Immature natural killer cell (primary cell): ENCODE data around the gene HYDIN. TPM values are rescaled to one million over a fixed set of nuclear protein-coding genes. Genes with fewer than 3 reads are reported as not detected.

Source experiments
- DNase-seq, 3 donors: peaks; one replicate each; pipeline ENCODE4 v3.0.0; 2022; ENCODE audit warnings: mixed read lengths in 1 of 3
- H3K27ac Mint-ChIP-seq, 6 donors: one replicate each; pipeline ENCODE4 v1.8.0; 2020; ENCODE audit warnings: mixed read lengths in 6 of 6, mild to moderate bottlenecking in 5 of 6, inconsistent platforms in 4 of 6, moderate library complexity in 3 of 6
- H3K27me3 Mint-ChIP-seq, 3 donors: one replicate each; pipeline ENCODE4 v1.8.0; 2020 to 2021; ENCODE audit warnings: low read depth in 3 of 3, mild to moderate bottlenecking in 3 of 3, mixed read lengths in 3 of 3, moderate library complexity in 3 of 3, inconsistent platforms in 1 of 3
- H3K36me3 Mint-ChIP-seq, 3 donors: one replicate each; pipeline ENCODE4 v1.8.0; 2020; ENCODE audit warnings: mixed read lengths in 3 of 3, inconsistent platforms in 2 of 3, mild to moderate bottlenecking in 2 of 3
- H3K4me1 Mint-ChIP-seq, 2 donors: one replicate each; pipeline ENCODE4 v1.8.0; 2020; ENCODE audit warnings: inconsistent platforms in 2 of 2, mild to moderate bottlenecking in 2 of 2, mixed read lengths in 2 of 2, moderate library complexity in 1 of 2
- H3K4me3 Mint-ChIP-seq, 5 donors: one replicate each; pipeline ENCODE4 v1.8.0; 2020; ENCODE audit warnings: mild to moderate bottlenecking in 5 of 5, mixed read lengths in 5 of 5, inconsistent platforms in 3 of 5, moderate library complexity in 3 of 5
- H3K9me3 Mint-ChIP-seq, 6 donors: one replicate each; pipeline ENCODE4 v1.8.0; 2020; ENCODE audit warnings: mild to moderate bottlenecking in 6 of 6, mixed read lengths in 6 of 6, inconsistent platforms in 4 of 6, moderate library complexity in 3 of 6
- polyA plus RNA-seq, 3 donors: library from polyadenylated mRNA; unstranded; fragments of 300-500 nt; fragmentation: Illumina TruSeq; gene quantifications; one replicate each; pipeline ENCODE4 v1.2.3, GENCODE V29; 2021

The HYDIN gene
- polyA plus RNA-seq, 3 donors from 2014 or later: 0.24 to 0.26 TPM; not detected in 1

- Mint-ChIP-seq H3K9me3 (no peaks in the 10 kb centered on the region), H3K27me3 (peaks cover 3 to 4% (median 3%) of the 10 kb centered on the region in 3 donors), H3K36me3 (no peaks in the 10 kb centered on the region), H3K4me1 (peaks cover 17% of the 10 kb centered on the region in 2 donors), H3K4me3 (no peak overlapping the region), H3K27ac (no peak overlapping the region)
- no peak for DNase-seq
Measured at GRCh38 chr16:71250461-71251235, 20.1 kb upstream of the HYDIN start.

DNA sequence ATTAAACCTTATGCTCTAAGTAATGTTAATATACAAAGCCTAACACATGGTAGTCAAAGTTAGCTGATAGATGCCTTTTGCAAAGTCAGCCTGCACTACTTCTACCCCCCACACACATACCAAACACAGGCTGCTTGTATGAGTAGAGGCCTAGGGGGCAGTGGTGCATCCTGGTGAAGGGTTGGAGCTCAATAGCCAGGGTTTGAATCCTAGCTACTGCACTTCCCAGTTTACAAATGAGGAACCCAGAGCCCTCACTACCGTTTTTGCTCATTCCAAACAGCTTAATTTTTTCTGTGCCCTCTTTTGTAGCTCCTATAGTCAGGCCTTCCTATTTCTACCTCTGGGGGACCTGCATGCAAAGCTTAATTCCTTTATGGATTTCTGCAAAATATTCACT is 18.9 kb upstream of the HYDIN start:
- no peak for DNase-seq
- H3K27me3 Mint-ChIP-seq: peaks cover 3 to 4% (median 3%) of the 10 kb centered on the region in 3 donors
- no peak overlapping the region for H3K4me3 Mint-ChIP-seq
- no peak overlapping the region for H3K27ac Mint-ChIP-seq
- no peaks in the 10 kb centered on the region for H3K36me3 Mint-ChIP-seq
- H3K9me3 Mint-ChIP-seq: no peaks in the 10 kb centered on the region
- H3K4me1 Mint-ChIP-seq: peaks cover 4 to 5% of the 10 kb centered on the region in 2 donors

DNA sequence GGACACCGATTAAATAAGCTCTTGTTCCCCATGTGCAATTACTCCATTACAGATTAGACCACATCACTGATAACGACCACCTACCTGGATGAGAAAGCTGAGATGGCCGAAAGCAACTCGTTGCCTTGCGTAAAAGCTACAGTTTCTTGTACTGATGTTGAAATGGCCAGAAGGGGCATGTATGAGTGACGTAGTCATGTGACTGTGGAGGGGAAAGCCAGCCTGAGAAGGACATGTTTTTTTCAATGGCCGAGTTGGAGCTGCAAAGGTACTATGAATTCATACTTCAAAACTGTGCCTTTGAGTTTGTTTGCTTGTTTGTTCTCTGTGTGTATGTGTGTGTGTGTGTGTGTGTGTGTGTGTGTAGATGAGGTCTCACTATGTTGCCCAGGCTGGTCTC is 17.0 kb upstream of the HYDIN start:
- Mint-ChIP-seq H3K4me1 (no peaks in the 10 kb centered on the region), H3K9me3 (no peaks in the 10 kb centered on the region), H3K27ac (no peak overlapping the region), H3K36me3 (no peaks in the 10 kb centered on the region), H3K27me3 (peaks cover 2 to 4% (median 3%) of the 10 kb centered on the region in 3 donors), H3K4me3 (no peak overlapping the region)
- no peak for DNase-seq

GRCh38 chr16:71246309-71246708 is 15.8 kb upstream of the HYDIN start:
- Mint-ChIP-seq H3K27me3 (peaks cover 0 to 4% (median 3%) of the 10 kb centered on the region in 3 donors), H3K4me3 (no peak overlapping the region), H3K9me3 (no peaks in the 10 kb centered on the region), H3K4me1 (no peaks in the 10 kb centered on the region), H3K36me3 (no peaks in the 10 kb centered on the region), H3K27ac (no peak overlapping the region)
- DNase-seq: no peak

GRCh38 chr16:71244521-71244920 is 14.0 kb upstream of the HYDIN start:
- Mint-ChIP-seq H3K27ac (no peak overlapping the region), H3K4me3 (no peak overlapping the region), H3K9me3 (no peaks in the 10 kb centered on the region), H3K4me1 (no peaks in the 10 kb centered on the region), H3K36me3 (no peaks in the 10 kb centered on the region), H3K27me3 (peaks cover 0 to 3% (median 2%) of the 10 kb centered on the region in 3 donors)
- no peak for DNase-seq

GRCh38 chr16:71242601-71243000 is 12.1 kb upstream of the HYDIN start:
- DNase-seq: no peak
- Mint-ChIP-seq H3K9me3 (no peaks in the 10 kb centered on the region), H3K4me1 (no peaks in the 10 kb centered on the region), H3K27me3 (peaks cover 0 to 3% (median 0%) of the 10 kb centered on the region in 3 donors), H3K36me3 (no peaks in the 10 kb centered on the region), H3K27ac (no peak overlapping the region), H3K4me3 (no peak overlapping the region)

DNA sequence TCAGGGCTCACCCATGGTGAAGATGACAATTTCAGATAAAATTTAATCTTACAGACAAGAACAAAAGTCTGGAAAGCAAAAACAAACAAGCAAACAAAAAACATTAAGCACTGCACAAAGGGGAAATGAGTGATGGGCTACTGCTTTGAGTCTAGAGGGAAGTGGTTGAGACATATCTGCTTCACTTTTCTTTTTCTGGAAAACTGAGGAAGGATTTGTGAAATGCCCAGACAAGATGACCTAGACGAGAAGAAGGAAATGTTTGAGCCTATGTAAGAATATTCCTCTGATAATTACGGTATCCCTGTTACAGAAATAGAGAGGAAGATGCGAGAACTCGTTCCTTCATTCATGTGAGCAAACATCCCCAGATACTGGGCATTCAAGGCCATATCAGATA is 11.5 kb upstream of the HYDIN start:
- H3K9me3 Mint-ChIP-seq: no peaks in the 10 kb centered on the region
- DNase-seq: no peak
- H3K27ac Mint-ChIP-seq: no peak overlapping the region
- H3K27me3 Mint-ChIP-seq: peaks cover 0 to 3% (median 0%) of the 10 kb centered on the region in 3 donors
- no peaks in the 10 kb centered on the region for H3K4me1 Mint-ChIP-seq
- H3K4me3 Mint-ChIP-seq: no peak overlapping the region
- no peaks in the 10 kb centered on the region for H3K36me3 Mint-ChIP-seq

GRCh38 chr16:71229344-71229743 is 1.2 kb downstream of the HYDIN start:
- peaks cover 7 to 12% of the 10 kb centered on the region in 2 donors for H3K4me1 Mint-ChIP-seq
- H3K27ac Mint-ChIP-seq: no peak overlapping the region
- DNase-seq: no peak
- H3K27me3 Mint-ChIP-seq: peaks cover 12 to 28% (median 15%) of the 10 kb centered on the region in 3 donors
- no peak overlapping the region for H3K4me3 Mint-ChIP-seq
- peaks cover 7 to 45% (median 33%) of the 10 kb centered on the region in 6 donors for H3K9me3 Mint-ChIP-seq
- peaks cover 3 to 15% (median 4%) of the 10 kb centered on the region in 3 donors for H3K36me3 Mint-ChIP-seq

- Mint-ChIP-seq H3K9me3 (peaks cover 8 to 47% (median 36%) of the 10 kb centered on the region in 6 donors), H3K4me3 (no peak overlapping the region), H3K27ac (peak overlapping the region in 1 of 6 donors; percentile 12), H3K27me3 (peaks cover 13 to 22% (median 16%) of the 10 kb centered on the region in 3 donors), H3K36me3 (peaks cover 3 to 15% (median 8%) of the 10 kb centered on the region in 3 donors), H3K4me1 (peaks cover 7 to 10% of the 10 kb centered on the region in 2 donors)
- no peak for DNase-seq
Measured at GRCh38 chr16:71226229-71227141, 4.0 kb downstream of the HYDIN start.

DNA sequence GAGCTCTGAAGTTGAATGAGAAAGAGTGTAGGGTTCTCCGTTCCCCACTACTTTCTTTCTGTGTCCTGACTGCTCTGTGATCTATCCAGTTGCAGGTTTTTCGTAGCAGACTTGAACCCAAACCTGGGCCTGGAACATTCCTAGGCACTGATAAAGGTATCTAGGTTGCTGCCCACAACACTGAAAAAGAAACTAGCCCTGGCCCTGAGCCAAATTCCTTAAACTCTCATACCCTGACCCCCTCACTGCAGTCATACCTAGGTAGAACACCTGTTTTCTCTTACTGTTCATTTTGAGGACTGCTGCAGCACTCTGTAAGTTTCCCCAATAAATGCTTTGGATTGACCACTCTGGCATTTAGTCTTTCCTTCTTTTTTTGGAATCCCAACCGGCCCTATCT is 5.4 kb downstream of the HYDIN start:
- Mint-ChIP-seq H3K9me3 (peaks cover 6 to 47% (median 37%) of the 10 kb centered on the region in 6 donors), H3K27me3 (peaks cover 7 to 12% (median 11%) of the 10 kb centered on the region in 3 donors), H3K4me1 (peaks cover 0 to 1% of the 10 kb centered on the region in 2 donors), H3K4me3 (no peak overlapping the region), H3K27ac (no peak overlapping the region), H3K36me3 (peaks cover 3 to 15% (median 8%) of the 10 kb centered on the region in 3 donors)
- DNase-seq: no peak

- Mint-ChIP-seq H3K36me3 (peaks cover 0 to 4% (median 0%) of the 10 kb centered on the region in 3 donors), H3K4me3 (no peak overlapping the region), H3K9me3 (peaks cover 0 to 8% (median 3%) of the 10 kb centered on the region in 6 donors), H3K4me1 (no peaks in the 10 kb centered on the region), H3K27me3 (peaks cover 3 to 6% (median 4%) of the 10 kb centered on the region in 3 donors), H3K27ac (no peak overlapping the region)
- DNase-seq: no peak
Measured at GRCh38 chr16:71218306-71218963, 12.1 kb downstream of the HYDIN start.

- no peaks in the 10 kb centered on the region for H3K4me1 Mint-ChIP-seq
- peaks cover 0 to 8% (median 3%) of the 10 kb centered on the region in 6 donors for H3K9me3 Mint-ChIP-seq
- H3K27ac Mint-ChIP-seq: no peak overlapping the region
Measured at GRCh38 chr16:71217506-71217905, 13.0 kb downstream of the HYDIN start.

DNA sequence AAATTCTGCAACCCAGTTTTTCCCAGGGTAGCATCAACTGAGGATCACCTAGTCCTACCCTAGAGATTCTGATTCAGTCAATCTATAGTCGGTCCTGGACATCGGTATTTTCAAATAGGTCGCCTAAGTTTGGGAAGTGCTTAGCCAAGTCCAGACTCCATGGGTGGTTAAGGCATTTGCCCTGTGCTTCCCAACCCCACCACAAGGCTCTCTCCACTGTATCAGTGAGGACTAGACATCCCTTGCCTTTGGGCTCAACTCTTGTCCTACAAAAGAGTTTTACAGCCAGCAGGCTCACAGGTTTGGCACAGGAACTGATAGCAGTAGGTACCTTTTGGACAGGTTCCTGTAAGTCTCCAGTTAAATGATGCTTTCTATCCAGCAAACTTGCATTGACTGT is 13.8 kb downstream of the HYDIN start:
- H3K27ac Mint-ChIP-seq: no peak overlapping the region
- DNase-seq: no peak
- no peaks in the 10 kb centered on the region for H3K4me1 Mint-ChIP-seq
- H3K27me3 Mint-ChIP-seq: peaks cover 1 to 6% (median 4%) of the 10 kb centered on the region in 3 donors
- H3K36me3 Mint-ChIP-seq: no peaks in the 10 kb centered on the region
- H3K9me3 Mint-ChIP-seq: peaks cover 0 to 2% (median 0%) of the 10 kb centered on the region in 6 donors
- H3K4me3 Mint-ChIP-seq: no peak overlapping the region

More at GRCh38 chr16:71217506-71217905, 13.0 kb downstream of the HYDIN start:
- no peak overlapping the region for H3K4me3 Mint-ChIP-seq
- peaks cover 2 to 6% (median 3%) of the 10 kb centered on the region in 3 donors for H3K27me3 Mint-ChIP-seq
- no peak for DNase-seq
- H3K36me3 Mint-ChIP-seq: peaks cover 0 to 4% (median 0%) of the 10 kb centered on the region in 3 donors
